Right atrium auricular region (tissue), 2 donors: ENCODE results near the gene OSGEPL1. TPM values are rescaled to one million over a fixed set of nuclear protein-coding genes. Genes with fewer than 3 reads are reported as not detected.
A peak's percentile ranks its signal among the peaks of the same experiment; 100 is the strongest.

Source experiments
- DNase-seq: peaks from one replicate; pipeline ENCODE4 v3.0.0-alpha.2; 2019; ENCODE audit warnings: low spot score
- H3K27ac ChIP-seq, 2 donors: fragments of 200-600 bp; sonication (generic); 1 replicate in 1 of 2; 2 replicates in 1 of 2; pipeline ENCODE4 v1.5.1; 2016 to 2019
- H3K27me3 ChIP-seq, 2 donors: fragments of 200-600 bp; sonication (generic); one replicate each; pipeline versions ENCODE4 v1.5.1 to v1.6.0; 2017 to 2019
- H3K36me3 ChIP-seq: fragments of 200-600 bp; sonication (generic); one replicate; pipeline ENCODE4 v1.5.1; 2016
- H3K4me1 ChIP-seq, 2 donors: fragments of 200-600 bp; sonication (generic); one replicate each; pipeline versions ENCODE4 v1.5.1 to v1.6.0; 2017 to 2019
- H3K4me3 ChIP-seq, 2 donors: fragments of 200-600 bp; sonication (generic); 1 replicate in 1 of 2; 2 replicates in 1 of 2; pipeline ENCODE4 v1.5.1; 2017 to 2019; ENCODE audit warnings: mild to moderate bottlenecking in 1 of 2, moderate library complexity in 1 of 2
- H3K9me3 ChIP-seq, 2 donors: fragments of 200-600 bp; sonication (generic); one replicate each; pipeline ENCODE4 v1.5.1; 2019
- CTCF ChIP-seq, 2 donors: fragments of 200-600 bp; sonication (generic); IDR thresholded peaks; one replicate each; pipeline ENCODE4 v1.5.1; 2019; ENCODE audit warnings: antibody characterized with exemption in 2 of 2
- total RNA-seq, 2 donors: library from RNA; depleted of rRNA; stranded (reverse); fragments of >200 nt; gene quantifications; one replicate each; pipeline ENCODE4 v1.1.0, GENCODE V29; 2016

OSGEPL1 gene
- total RNA-seq, 2 donors from 2014 or later = 5.3 to 8.1 TPM

- TF ChIP-seq CTCF (IDR thresholded peaks at IDR 0.05) = no peak
- H3K27me3 ChIP-seq = no peaks in the 10 kb centered on the region
- no peak overlapping the region for H3K4me3 ChIP-seq
Measured at GRCh38 chr2:189700681-189701080, 61.9 kb downstream of the OSGEPL1 start.

GRCh38 chr2:189698020-189698887 is 64.3 kb downstream of the OSGEPL1 start:
- H3K27ac ChIP-seq = no peak overlapping the region
- no peaks in the 10 kb centered on the region for H3K36me3 ChIP-seq
- peak; percentile 22 to 73 for TF ChIP-seq CTCF (IDR thresholded peaks at IDR 0.05)
- no peak for DNase-seq
- H3K4me3 ChIP-seq = no peak overlapping the region
- no peaks in the 10 kb centered on the region for H3K27me3 ChIP-seq
- no peaks in the 10 kb centered on the region for H3K9me3 ChIP-seq
- no peaks in the 10 kb centered on the region for H3K4me1 ChIP-seq

More at GRCh38 chr2:189700681-189701080, 61.9 kb downstream of the OSGEPL1 start:
- DNase-seq = no peak
- Histone ChIP-seq H3K9me3 (no peaks in the 10 kb centered on the region), H3K36me3 (peaks cover 6% of the 10 kb centered on the region), H3K4me1 (no peaks in the 10 kb centered on the region), H3K27ac (no peak overlapping the region)

Other genes starting within 250 kb of the OSGEPL1 start
- gene SLC40A1, start 182.0 kb downstream of the OSGEPL1 start, total RNA-seq = 100 to 1,000 TPM in 1 of 2 donors, 10 to 100 TPM in 1; 57.7 to 132 TPM
- gene ASNSD1, start 101.3 kb downstream of the OSGEPL1 start, total RNA-seq = 10 to 100 TPM; 36.7 to 38.8 TPM
- gene ANKAR, start 88.1 kb downstream of the OSGEPL1 start, total RNA-seq = 1 to 10 TPM; 4.9 to 5.1 TPM
- gene ORMDL1, start 21.5 kb upstream of the OSGEPL1 start, total RNA-seq = 10 to 100 TPM; 27.3 to 33.3 TPM
- 1 to 10 TPM; 7.9 to 9.0 TPM for gene PMS1, start 21.7 kb upstream of the OSGEPL1 start, total RNA-seq